ENCODE results near the gene MDM4.
"Not testable (repeated sequence)": the region's sequence is repeated elsewhere in the genome, so short reads cannot be mapped to it uniquely, and the experiment has no call there.

The MDM4 gene

GRCh38 chr1:204520834-204521709 lies 4.9 kb downstream of the MDM4 start:
- DNase-seq = no peak

- not testable (repeated sequence) for DNase-seq
These were observed 5.8 kb downstream of the MDM4 start for GRCh38 chr1:204521941-204522521.

- no peak for DNase-seq
These were observed 7.5 kb downstream of the MDM4 start for GRCh38 chr1:204523605-204524215.

- DNase-seq = no peak
These were observed 8.8 kb downstream of the MDM4 start for GRCh38 chr1:204524986-204525385.

- no peak for DNase-seq
These were observed 12.0 kb downstream of the MDM4 start for GRCh38 chr1:204528241-204528640.

- no peak for DNase-seq
These were observed 12.5 kb downstream of the MDM4 start for GRCh38 chr1:204528677-204529076.

GRCh38 chr1:204529371-204529895 lies 13.2 kb downstream of the MDM4 start:
- DNase-seq = no peak

GRCh38 chr1:204530932-204531331 lies 14.7 kb downstream of the MDM4 start:
- DNase-seq = no peak

- no peak for DNase-seq
These were observed 16.6 kb downstream of the MDM4 start for GRCh38 chr1:204532832-204533231.

- no peak for DNase-seq
These were observed 25.4 kb downstream of the MDM4 start for GRCh38 chr1:204541626-204542025.

- no peak for DNase-seq
These were observed 28.1 kb downstream of the MDM4 start for GRCh38 chr1:204544321-204544720.

- DNase-seq = no peak
These were observed 29.0 kb downstream of the MDM4 start for GRCh38 chr1:204545202-204545601.

GRCh38 chr1:204545881-204546280 lies 29.7 kb downstream of the MDM4 start:
- no peak for DNase-seq

- DNase-seq = no peak
These were observed 32.1 kb downstream of the MDM4 start for GRCh38 chr1:204548265-204548664.

- no peak for DNase-seq
These were observed 33.1 kb downstream of the MDM4 start for GRCh38 chr1:204549313-204549712.

- no peak for DNase-seq
These were observed 34.7 kb downstream of the MDM4 start for GRCh38 chr1:204550926-204551325.

- DNase-seq = no peak
These were observed 40.3 kb downstream of the MDM4 start for GRCh38 chr1:204556458-204557052.

GRCh38 chr1:204558467-204558866 lies 42.3 kb downstream of the MDM4 start:
- DNase-seq = no peak

GRCh38 chr1:204560002-204560401 lies 43.8 kb downstream of the MDM4 start:
- not testable (repeated sequence) for DNase-seq

GRCh38 chr1:204560590-204561150 lies 44.5 kb downstream of the MDM4 start:
- no peak for DNase-seq

GRCh38 chr1:204562075-204562990 lies 46.1 kb downstream of the MDM4 start:
- DNase-seq = no peak

GRCh38 chr1:204563307-204563706 lies 47.1 kb downstream of the MDM4 start:
- DNase-seq = no peak

Data from NCI-H446 treated with DMSO at 0.1 percent for 48 hours (cell line).